ENCODE results near the gene TMEM120B. TPM values are rescaled to one million over a fixed set of nuclear protein-coding genes. Genes with fewer than 3 reads are reported as not detected.
"Not testable (repeated sequence)": the region's sequence is repeated elsewhere in the genome, so short reads cannot be mapped to it uniquely, and the experiment has no call there.

TMEM120B gene
- total and polyA plus RNA-seq, 4 donors: 3.9 to 17.7 (median 8.1) TPM

GRCh38 chr12:121708313-121709063 lies 4.1 kb upstream of the TMEM120B start:
- Histone ChIP-seq H3K4me1 (ENCODE audit: control insufficient read depth in 5 of 5, insufficient read depth in 5 of 5, low read length in 5 of 5) (peaks cover 0 to 11% (median 4%) of the 10 kb centered on the region in 5 donors), H3K27ac (ENCODE audit: low read depth in 1 of 2, low read length in 1 of 2) (no peak overlapping the region), H3K9me3 (ENCODE audit: control insufficient read depth in 4 of 4, insufficient read depth in 3 of 4, low read length in 3 of 4) (no peaks in the 10 kb centered on the region), H3K36me3 (ENCODE audit: control insufficient read depth in 4 of 4, insufficient read depth in 4 of 4, low read length in 4 of 4) (no peaks in the 10 kb centered on the region), H3K4me3 (no peak overlapping the region), H3K9ac (ENCODE audit: insufficient read depth in 1 of 2, low read length in 2 of 2) (no peak overlapping the region), H3K27me3 (ENCODE audit: control insufficient read depth in 3 of 3, insufficient read depth in 3 of 3, low read length in 2 of 3) (no peaks in the 10 kb centered on the region)
- ATAC-seq (ENCODE audit: insufficient read depth, low FRiP score) (no peak), DNase-seq (no peak)
- 73 to 78% methylated on average over 7 of the region's 7 CpGs for WGBS, 2 donors
- TF ChIP-seq, protein P1, sequence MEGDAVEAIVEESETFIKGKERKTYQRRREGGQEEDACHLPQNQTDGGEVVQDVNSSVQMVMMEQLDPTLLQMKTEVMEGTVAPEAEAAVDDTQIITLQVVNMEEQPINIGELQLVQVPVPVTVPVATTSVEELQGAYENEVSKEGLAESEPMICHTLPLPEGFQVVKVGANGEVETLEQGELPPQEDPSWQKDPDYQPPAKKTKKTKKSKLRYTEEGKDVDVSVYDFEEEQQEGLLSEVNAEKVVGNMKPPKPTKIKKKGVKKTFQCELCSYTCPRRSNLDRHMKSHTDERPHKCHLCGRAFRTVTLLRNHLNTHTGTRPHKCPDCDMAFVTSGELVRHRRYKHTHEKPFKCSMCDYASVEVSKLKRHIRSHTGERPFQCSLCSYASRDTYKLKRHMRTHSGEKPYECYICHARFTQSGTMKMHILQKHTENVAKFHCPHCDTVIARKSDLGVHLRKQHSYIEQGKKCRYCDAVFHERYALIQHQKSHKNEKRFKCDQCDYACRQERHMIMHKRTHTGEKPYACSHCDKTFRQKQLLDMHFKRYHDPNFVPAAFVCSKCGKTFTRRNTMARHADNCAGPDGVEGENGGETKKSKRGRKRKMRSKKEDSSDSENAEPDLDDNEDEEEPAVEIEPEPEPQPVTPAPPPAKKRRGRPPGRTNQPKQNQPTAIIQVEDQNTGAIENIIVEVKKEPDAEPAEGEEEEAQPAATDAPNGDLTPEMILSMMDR (IDR thresholded peaks at IDR 0.05; ENCODE audit: control extremely low read depth, extremely low read depth): no peak

DNA sequence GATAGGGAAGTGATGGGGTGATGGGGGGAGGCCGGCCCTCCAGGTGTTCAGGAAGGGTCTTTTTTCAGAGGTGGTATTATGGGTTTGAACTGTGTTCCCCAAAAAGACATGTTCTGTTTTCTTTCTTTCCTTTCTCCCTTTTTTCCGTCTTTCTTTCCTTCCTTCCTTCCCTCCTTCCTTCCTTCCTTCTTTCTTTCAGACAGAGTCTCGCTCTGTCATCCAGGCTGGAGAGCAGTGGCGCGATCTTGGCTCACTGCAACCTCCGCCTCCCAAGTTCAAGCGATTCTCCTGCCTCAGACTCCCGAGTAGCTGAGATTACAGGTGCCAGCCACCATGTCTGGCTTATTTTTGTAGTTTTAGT lies 3.5 kb upstream of the TMEM120B start:
- Histone ChIP-seq H3K4me1 (ENCODE audit: control insufficient read depth in 5 of 5, insufficient read depth in 5 of 5, low read length in 5 of 5) (peaks cover 0 to 17% (median 8%) of the 10 kb centered on the region in 5 donors), H3K27ac (ENCODE audit: low read depth in 1 of 2, low read length in 1 of 2) (peak overlapping the region in 1 of 2 donors; percentile 41)
- H3K9me3 ChIP-seq (ENCODE audit: control insufficient read depth in 4 of 4, insufficient read depth in 3 of 4, low read length in 3 of 4); H3K9ac ChIP-seq (ENCODE audit: insufficient read depth in 1 of 2, low read length in 2 of 2); DNase-seq; ATAC-seq (ENCODE audit: insufficient read depth, low FRiP score); H3K36me3 ChIP-seq (ENCODE audit: control insufficient read depth in 4 of 4, insufficient read depth in 4 of 4, low read length in 4 of 4); H3K27me3 ChIP-seq (ENCODE audit: control insufficient read depth in 3 of 3, insufficient read depth in 3 of 3, low read length in 2 of 3); H3K4me3 ChIP-seq: not testable (repeated sequence)
- WGBS, 2 donors: 69 to 78% methylated on average over 8 of the region's 8 CpGs

DNA sequence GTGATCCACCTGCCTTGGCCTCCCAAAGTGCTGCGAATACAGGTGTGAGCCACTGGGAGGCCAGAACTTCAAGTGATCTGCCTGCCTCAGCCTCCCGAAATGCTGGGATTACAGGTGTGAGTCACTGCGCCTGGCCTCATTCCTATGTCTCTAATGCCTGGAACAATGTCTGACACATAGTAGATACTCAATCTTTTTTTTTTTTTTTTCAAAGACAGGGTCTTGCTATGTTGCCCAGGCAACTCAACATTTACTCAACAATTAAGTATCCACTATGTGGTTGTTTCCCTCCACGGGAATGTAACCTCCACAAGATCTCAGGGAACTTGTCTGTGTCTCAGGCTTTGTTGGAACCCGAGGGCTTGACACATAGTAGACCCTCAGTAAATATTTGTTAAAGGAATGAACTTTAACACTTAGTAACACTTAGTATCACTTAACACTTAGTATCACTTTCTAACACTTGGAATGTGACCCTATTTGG lies 3.0 kb upstream of the TMEM120B start:
- Histone ChIP-seq H3K36me3 (ENCODE audit: control insufficient read depth in 4 of 4, insufficient read depth in 4 of 4, low read length in 4 of 4) (no peaks in the 10 kb centered on the region), H3K9ac (ENCODE audit: insufficient read depth in 1 of 2, low read length in 2 of 2) (no peak overlapping the region), H3K4me3 (no peak overlapping the region), H3K4me1 (ENCODE audit: control insufficient read depth in 5 of 5, insufficient read depth in 5 of 5, low read length in 5 of 5) (peaks cover 0 to 17% (median 8%) of the 10 kb centered on the region in 5 donors), H3K27ac (ENCODE audit: low read depth in 1 of 2, low read length in 1 of 2) (peak overlapping the region in 1 of 2 donors; percentile 41), H3K27me3 (ENCODE audit: control insufficient read depth in 3 of 3, insufficient read depth in 3 of 3, low read length in 2 of 3) (no peaks in the 10 kb centered on the region), H3K9me3 (ENCODE audit: control insufficient read depth in 4 of 4, insufficient read depth in 3 of 4, low read length in 3 of 4) (no peaks in the 10 kb centered on the region)
- WGBS, 2 donors: 74 to 89% methylated on average over 5 of the region's 5 CpGs
- no peak for DNase-seq
- ATAC-seq (ENCODE audit: insufficient read depth, low FRiP score): no peak
- TF ChIP-seq, protein P1 (IDR thresholded peaks at IDR 0.05; ENCODE audit: control extremely low read depth, extremely low read depth): no peak

GRCh38 chr12:121711361-121712189 lies 977 bp upstream of the TMEM120B start:
- DNase-seq (peak in 1 of 3 donors; percentile 47), ATAC-seq (ENCODE audit: insufficient read depth, low FRiP score) (peak; percentile 4)
- H3K9me3 ChIP-seq (ENCODE audit: control insufficient read depth in 4 of 4, insufficient read depth in 3 of 4, low read length in 3 of 4): no peaks in the 10 kb centered on the region
- 52 to 53% methylated on average over 24 of the region's 24 CpGs for WGBS, 2 donors
- H3K36me3 ChIP-seq (ENCODE audit: control insufficient read depth in 4 of 4, insufficient read depth in 4 of 4, low read length in 4 of 4): no peaks in the 10 kb centered on the region
- H3K27me3 ChIP-seq (ENCODE audit: control insufficient read depth in 3 of 3, insufficient read depth in 3 of 3, low read length in 2 of 3): no peaks in the 10 kb centered on the region
- H3K27ac ChIP-seq (ENCODE audit: low read depth in 1 of 2, low read length in 1 of 2): peak overlapping the region; percentile 88 to 94
- H3K4me1 ChIP-seq (ENCODE audit: control insufficient read depth in 5 of 5, insufficient read depth in 5 of 5, low read length in 5 of 5): peaks cover 0 to 17% (median 8%) of the 10 kb centered on the region in 5 donors
- TF ChIP-seq, protein P1 (IDR thresholded peaks at IDR 0.05; ENCODE audit: control extremely low read depth, extremely low read depth): no peak
- H3K4me3 ChIP-seq: peak overlapping the region; percentile 86
- peak overlapping the region; percentile 65 to 91 for H3K9ac ChIP-seq (ENCODE audit: insufficient read depth in 1 of 2, low read length in 2 of 2)
